COLO668 (cell line): ENCODE measurements around the gene HAP1.
"Not testable (repeated sequence)": the region's sequence is repeated elsewhere in the genome, so short reads cannot be mapped to it uniquely, and the experiment has no call there.

Experiments
- DNase-seq: peaks from one replicate; lab custom pipeline; 2025; ENCODE audit not compliant: unreplicated experiment; lab: John Stamatoyannopoulos, UW

HAP1 gene

GRCh38 chr17:41675157-41676057, 59.0 kb downstream of the HAP1 start:
- DNase-seq, result not testable (repeated sequence)
